Peyer's patch (tissue), 4 donors: ENCODE measurements around the gene AKAP12.

Experiments
- CTCF ChIP-seq, 6 experiments: fragments of 450-650 bp in 4 of 6; fragments of 200-600 bp in 2 of 6; sonication (generic) in 1 of 6; IDR thresholded peaks; one replicate each; pipeline ENCODE4 v1.5.1; 2017 to 2019; ENCODE audit warnings: antibody characterized with exemption in 6 of 6, mild to moderate bottlenecking in 3 of 6, moderate library complexity in 1 of 6
- POLR2A ChIP-seq, 2 donors: fragments of 450-650 bp; IDR thresholded peaks; one replicate each; pipeline ENCODE4 v1.5.1; 2017; ENCODE audit warnings: antibody characterized with exemption in 2 of 2, mild to moderate bottlenecking in 2 of 2, moderate library complexity in 2 of 2

- TF ChIP-seq POLR2A (IDR thresholded peaks at IDR 0.05) (no peak), CTCF (IDR thresholded peaks at IDR 0.05) (no peak)
These were observed 10.9 kb upstream of the AKAP12 start for GRCh38 chr6:151228788-151229400.
